Smooth muscle cell of the pulmonary artery (primary cell): Measurements from ENCODE around the gene DOCK7. TPM values are rescaled to one million over a fixed set of nuclear protein-coding genes. Genes with fewer than 3 reads are reported as not detected.

Experiments used
- total RNA-seq: library from RNA; depleted of rRNA; stranded (reverse); fragments of >200 nt; gene quantifications from 2 replicates; pipeline ENCODE4 v1.2.3, GENCODE V29; 2014

DOCK7 gene, protein sequence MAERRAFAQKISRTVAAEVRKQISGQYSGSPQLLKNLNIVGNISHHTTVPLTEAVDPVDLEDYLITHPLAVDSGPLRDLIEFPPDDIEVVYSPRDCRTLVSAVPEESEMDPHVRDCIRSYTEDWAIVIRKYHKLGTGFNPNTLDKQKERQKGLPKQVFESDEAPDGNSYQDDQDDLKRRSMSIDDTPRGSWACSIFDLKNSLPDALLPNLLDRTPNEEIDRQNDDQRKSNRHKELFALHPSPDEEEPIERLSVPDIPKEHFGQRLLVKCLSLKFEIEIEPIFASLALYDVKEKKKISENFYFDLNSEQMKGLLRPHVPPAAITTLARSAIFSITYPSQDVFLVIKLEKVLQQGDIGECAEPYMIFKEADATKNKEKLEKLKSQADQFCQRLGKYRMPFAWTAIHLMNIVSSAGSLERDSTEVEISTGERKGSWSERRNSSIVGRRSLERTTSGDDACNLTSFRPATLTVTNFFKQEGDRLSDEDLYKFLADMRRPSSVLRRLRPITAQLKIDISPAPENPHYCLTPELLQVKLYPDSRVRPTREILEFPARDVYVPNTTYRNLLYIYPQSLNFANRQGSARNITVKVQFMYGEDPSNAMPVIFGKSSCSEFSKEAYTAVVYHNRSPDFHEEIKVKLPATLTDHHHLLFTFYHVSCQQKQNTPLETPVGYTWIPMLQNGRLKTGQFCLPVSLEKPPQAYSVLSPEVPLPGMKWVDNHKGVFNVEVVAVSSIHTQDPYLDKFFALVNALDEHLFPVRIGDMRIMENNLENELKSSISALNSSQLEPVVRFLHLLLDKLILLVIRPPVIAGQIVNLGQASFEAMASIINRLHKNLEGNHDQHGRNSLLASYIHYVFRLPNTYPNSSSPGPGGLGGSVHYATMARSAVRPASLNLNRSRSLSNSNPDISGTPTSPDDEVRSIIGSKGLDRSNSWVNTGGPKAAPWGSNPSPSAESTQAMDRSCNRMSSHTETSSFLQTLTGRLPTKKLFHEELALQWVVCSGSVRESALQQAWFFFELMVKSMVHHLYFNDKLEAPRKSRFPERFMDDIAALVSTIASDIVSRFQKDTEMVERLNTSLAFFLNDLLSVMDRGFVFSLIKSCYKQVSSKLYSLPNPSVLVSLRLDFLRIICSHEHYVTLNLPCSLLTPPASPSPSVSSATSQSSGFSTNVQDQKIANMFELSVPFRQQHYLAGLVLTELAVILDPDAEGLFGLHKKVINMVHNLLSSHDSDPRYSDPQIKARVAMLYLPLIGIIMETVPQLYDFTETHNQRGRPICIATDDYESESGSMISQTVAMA (N-terminal part only)
- 194 and 198 TPM in 2 replicates for total RNA-seq

DNA sequence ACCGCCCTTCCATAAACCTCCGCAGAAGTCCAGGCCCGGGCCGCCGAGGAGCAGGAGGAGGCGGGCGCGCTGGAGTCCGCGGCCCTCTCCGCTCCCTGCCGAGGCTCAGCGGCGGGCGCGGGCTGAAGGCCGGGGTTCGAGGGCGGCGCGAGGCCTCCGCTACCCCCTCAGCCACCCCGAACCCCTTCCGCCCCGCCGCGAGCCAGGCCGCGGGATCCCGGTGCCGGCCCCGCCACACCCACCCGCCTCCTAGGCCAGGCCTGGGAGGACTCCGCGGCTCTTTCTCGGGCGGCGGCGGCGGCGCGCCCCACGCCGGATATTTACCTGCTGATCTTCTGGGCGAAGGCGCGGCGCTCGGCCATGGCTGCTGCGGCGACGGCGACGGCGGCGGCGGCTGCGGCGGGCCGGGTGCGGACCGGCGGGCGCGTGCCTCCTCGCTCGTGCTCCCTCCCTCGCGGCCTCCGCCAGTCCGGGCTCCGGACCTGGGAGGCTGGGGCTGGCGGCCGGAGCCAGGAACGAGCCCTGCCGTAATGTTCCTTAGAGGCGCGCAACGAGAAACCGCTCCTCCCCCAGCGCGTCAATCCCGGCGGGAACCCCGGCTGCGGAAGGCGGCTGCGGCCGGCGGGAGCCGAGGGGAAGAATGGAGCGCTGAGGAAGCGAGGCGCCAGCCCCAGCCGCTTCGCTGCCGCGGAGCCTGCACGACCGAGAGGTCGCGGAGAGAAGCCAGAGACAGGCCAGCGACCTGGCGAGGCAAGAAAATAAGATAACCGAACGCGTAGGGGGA lies at the start of gene DOCK7:
Gene DOCK7, minus strand, starts transcription at position 484 of the 784 bp plus-strand sequence. Its CDS starts 122 bp downstream, at position 362.

DNA sequence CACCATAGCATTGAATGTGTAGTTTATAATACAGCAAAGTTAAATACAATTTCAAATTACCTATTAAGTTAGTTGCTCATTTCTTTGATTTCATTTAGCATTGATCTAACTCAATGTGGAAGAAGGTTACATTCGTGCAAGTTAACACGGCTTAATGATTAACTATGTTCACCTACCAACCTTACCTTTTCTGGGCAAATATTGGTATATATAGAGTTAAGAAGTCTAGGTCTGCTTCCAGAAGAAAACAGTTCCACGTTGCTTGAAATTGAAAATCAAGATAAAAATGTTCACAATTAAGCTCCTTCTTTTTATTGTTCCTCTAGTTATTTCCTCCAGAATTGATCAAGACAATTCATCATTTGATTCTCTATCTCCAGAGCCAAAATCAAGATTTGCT lies 90.9 kb downstream of the DOCK7 start, which contains the start of gene ANGPTL3:
Gene ANGPTL3, plus strand, starts transcription at position 240 of the 400 bp plus-strand sequence. Its CDS starts 47 bp downstream, at position 287.

DNA sequence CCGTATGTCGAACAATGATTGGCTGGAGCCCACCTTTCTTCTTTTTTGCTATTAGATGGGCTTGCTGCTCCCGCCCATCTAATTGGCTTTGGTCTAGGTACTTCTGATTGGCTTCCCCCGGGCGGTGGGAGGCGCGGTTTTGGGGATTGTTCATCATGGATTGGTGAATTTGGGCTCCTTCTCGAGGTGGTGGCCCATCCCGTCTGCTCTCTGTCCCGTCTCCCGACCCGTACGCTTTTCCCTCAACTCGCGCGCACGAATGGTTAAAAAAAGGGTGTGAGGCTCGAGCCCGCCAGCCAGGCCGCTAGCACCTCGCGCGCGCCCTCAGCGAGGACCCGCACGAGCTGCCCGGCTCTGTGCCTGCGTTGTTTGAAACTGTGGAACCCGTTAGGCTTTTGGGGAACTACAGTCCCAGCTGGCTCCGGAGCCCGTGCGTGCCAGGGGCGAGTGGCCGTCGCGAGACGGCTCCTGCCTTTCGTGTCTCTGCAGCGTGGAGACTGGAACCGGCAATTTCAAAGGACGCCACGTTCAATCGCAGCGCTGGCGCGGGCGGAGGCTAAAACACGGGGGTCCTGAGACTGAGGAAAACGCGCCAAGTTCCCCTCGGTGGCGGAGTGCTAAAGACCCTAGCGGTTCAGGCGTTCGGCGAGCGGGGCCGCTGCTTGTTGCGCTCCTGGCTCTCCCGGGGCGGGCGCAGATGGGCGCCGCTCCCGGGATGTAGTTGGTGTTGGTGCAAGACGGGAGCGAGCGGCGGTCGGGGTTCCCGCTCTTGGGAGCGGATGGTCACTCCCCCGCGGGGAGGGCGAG lies 251.5 kb downstream of the DOCK7 start, which contains the start of gene USP1:
Gene USP1, plus strand, starts transcription at position 584 of the 807 bp plus-strand sequence. CDS start 2,819 bp downstream, outside the sequence.

Other genes with a start within 250 kb of the DOCK7 start
- not detected in 2 replicates for gene ANGPTL3, start 90.9 kb downstream of the DOCK7 start, total RNA-seq
- 7.7 and 10.5 TPM in 2 replicates for gene ATG4C, start 95.7 kb upstream of the DOCK7 start, total RNA-seq